ENCODE data around the gene LRRC23. TPM values are rescaled to one million over a fixed set of nuclear protein-coding genes. Genes with fewer than 3 reads are reported as not detected.

The LRRC23 gene
- total and polyA plus RNA-seq, 9 of the 15 experiments (the other 6 are each of a cell fraction or from before 2014, with no cell fraction given) = 2.2 to 7.0 (median 3.0) TPM

GRCh38 chr12:6944381-6945186 is 40.0 kb downstream of the LRRC23 start (continued):
- no peak for TF ChIP-seq ZNF639 (CRISPR knock-in tag; conservative IDR thresholded peaks at IDR 0.05 in 1 of 2, IDR thresholded peaks at IDR 0.05 in 1 of 2)
- peak; percentile 90; the same call in 1 of the 2 replicates for TF ChIP-seq TGIF2 (CRISPR knock-in tag; IDR thresholded peaks at IDR 0.05)
- no peak for TF ChIP-seq ZNF561 (CRISPR knock-in tag; conservative IDR thresholded peaks at IDR 0.05)
- no peak for TF ChIP-seq LARP7 (IDR thresholded peaks at IDR 0.05)
- no peak for TF ChIP-seq CBX8 (IDR thresholded peaks at IDR 0.05; ENCODE audit: borderline replicate concordance, extremely low read depth, low read depth, low read length, poor library complexity, severe bottlenecking)
- no peak for TF ChIP-seq ZNF512 (tag; IDR thresholded peaks at IDR 0.05)
- TF ChIP-seq, protein P1, sequence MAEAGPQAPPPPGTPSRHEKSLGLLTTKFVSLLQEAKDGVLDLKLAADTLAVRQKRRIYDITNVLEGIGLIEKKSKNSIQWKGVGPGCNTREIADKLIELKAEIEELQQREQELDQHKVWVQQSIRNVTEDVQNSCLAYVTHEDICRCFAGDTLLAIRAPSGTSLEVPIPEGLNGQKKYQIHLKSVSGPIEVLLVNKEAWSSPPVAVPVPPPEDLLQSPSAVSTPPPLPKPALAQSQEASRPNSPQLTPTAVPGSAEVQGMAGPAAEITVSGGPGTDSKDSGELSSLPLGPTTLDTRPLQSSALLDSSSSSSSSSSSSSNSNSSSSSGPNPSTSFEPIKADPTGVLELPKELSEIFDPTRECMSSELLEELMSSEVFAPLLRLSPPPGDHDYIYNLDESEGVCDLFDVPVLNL (CRISPR knock-in tag; IDR thresholded peaks at IDR 0.05; ENCODE audit: low read depth) = peak; percentile 73
- no peak for TF ChIP-seq ZNF277 (CRISPR knock-in tag; IDR thresholded peaks at IDR 0.05; ENCODE audit: borderline replicate concordance)
- no peak for TF ChIP-seq CBX1 (IDR thresholded peaks at IDR 0.05; ENCODE audit: low read depth)
- TF ChIP-seq CBFA2T3 (IDR thresholded peaks at IDR 0.05) = no peak
- TF ChIP-seq FOXJ3 (CRISPR knock-in tag; IDR thresholded peaks at IDR 0.05) = no peak
- TF ChIP-seq TCF7L2 (IDR thresholded peaks at IDR 0.05; ENCODE audit: low read depth, low read length) = no peak
- no peak for TF ChIP-seq ADNP (tag; IDR thresholded peaks at IDR 0.05)
- TF ChIP-seq NFXL1 (CRISPR knock-in tag; IDR thresholded peaks at IDR 0.05) = no peak
- no peak for TF ChIP-seq ZNF347 (CRISPR knock-in tag; IDR thresholded peaks at IDR 0.05; ENCODE audit: low read depth)
- TF ChIP-seq ZNF609 (CRISPR knock-in tag; IDR thresholded peaks at IDR 0.05; ENCODE audit: borderline replicate concordance) = no peak
